GM12801 (cell line): ENCODE measurements around the gene H6PD.

Experiments
- CTCF ChIP-seq: IDR thresholded peaks from one replicate; pipeline ENCODE4 v1.5.1; 2011; ENCODE audit warnings: control low read depth; ENCODE audit not compliant: insufficient read length; ENCODE audit errors: extremely low read depth

H6PD gene

DNA sequence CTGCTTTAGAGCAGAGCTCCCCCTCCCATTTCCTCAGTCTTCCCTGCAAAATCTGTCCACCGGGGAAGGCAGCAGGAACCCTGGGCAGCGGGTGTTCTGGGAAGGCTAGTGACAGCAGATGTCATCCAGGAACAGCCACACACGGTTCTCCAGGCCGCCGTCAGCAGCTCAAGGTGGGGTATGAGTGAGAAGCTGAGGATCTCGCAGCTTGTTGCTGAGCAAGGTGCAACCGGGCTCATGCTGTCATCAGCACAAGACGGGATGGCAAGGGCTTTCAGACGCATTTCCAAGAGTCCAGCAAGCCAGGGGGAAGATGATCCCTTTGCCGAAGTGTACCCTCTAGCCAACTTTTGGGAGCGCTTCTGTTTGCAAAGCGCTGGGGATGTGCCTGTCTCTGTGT, 35.1 kb downstream of the H6PD start:
- no peak for TF ChIP-seq CTCF

DNA sequence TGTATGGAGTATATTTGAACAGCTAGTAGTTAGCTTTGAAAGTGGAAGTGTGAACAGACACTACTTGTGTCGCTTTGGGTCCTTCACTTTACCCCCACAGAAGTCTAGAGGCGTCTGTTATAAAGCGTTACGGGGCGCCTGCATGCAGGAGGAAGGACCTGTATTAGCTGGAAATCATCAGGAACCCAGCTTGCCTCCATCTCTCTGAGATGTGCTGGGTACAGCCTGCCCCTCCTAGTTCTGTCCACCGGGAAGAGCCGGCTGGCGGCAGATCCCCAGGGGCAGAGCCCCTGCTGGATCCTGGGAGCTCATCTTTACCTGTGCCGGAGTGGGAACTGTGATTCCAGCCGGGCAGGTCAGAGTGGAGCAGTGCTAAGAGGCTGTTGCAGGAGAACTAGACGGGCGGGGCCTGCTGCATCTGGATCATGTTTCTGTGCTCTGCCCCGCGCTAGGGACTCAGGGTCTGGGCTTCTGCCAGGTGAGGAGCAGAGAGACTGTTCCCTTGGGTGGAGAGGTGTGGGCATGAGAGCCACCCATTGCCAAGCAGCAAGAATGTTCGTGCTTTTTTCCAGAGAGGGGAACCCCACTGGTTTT, 35.8 kb downstream of the H6PD start:
- TF ChIP-seq CTCF: no peak

- TF ChIP-seq CTCF: no peak
Measured at GRCh38 chr1:9271283-9271682, 36.7 kb downstream of the H6PD start.

DNA sequence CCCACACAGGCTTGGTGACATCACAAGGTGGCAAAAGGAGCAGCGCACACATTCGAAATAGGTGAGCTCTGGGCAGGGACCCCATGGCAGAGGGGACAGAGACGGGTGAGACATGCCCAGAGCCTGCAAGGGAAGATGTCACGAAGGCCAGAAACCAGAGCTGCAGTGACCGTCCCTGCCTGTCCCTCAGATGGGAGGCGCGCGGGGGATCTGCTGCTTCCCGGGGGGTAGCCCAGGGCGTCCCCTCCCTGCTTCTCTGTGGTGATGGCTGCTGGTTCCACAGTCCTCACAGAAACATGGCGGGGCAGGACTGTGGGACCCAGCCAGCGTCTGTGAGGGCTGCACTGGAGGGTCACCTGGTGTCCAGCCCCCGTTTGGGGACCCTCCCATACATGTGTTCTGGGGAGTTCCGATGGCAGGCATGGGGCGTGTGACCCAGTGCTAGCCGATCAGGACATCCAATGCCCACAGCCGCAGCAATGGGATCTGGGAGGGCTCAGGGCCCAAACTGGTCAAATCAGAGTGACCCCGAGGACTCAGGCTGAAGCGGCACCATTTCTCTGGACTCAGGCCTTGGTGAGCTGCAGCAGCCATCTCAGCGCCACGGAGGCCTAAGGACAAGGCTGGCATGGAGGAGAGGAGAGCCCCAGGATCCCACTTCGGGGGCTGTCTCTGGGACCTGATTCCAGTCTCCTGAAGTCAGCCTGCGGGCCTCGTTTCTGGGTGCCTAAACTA, 37.5 kb downstream of the H6PD start:
- no peak for TF ChIP-seq CTCF

- no peak for TF ChIP-seq CTCF
Measured at GRCh38 chr1:9273177-9273576, 38.6 kb downstream of the H6PD start.

- TF ChIP-seq CTCF: no peak
Measured at GRCh38 chr1:9275161-9275560, 40.6 kb downstream of the H6PD start.

DNA sequence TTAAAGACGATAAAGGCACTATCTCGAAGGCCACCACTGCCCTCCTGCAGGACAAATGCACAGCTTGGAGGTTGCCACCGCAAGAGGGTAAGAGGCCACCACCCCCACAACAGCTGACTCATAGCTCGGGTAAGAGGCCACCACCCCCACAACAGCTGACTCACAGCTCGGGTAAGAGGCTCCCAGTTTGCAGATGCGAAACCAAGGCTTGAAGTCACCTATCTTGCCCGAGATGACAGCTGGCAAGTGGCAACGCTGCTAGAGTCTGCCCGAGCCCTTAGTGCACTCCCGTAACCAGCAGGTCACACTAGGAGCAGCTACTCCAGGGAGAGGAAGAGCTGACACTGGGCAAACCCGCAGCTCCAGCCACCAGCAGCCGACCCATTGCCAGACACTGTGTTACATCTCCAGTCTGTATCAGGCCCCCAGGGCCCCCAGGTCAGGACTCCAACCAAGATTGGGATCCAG, 41.0 kb downstream of the H6PD start:
- TF ChIP-seq CTCF: no peak
